GM19043 (cell line): ENCODE results near the gene PRKAR2A.

Experiments
- ATAC-seq: cut with Tn5 transposase; IDR thresholded peaks from one replicate; pipeline ENCODE4 v1.9.1; 2021; ENCODE audit warnings: low read depth; ENCODE audit not compliant: unreplicated experiment

PRKAR2A gene

GRCh38 chr3:48847504-48848423 is at the start of gene PRKAR2A:
PRKAR2A (minus strand) TSS chr3:48847874; CDS start chr3:48847596, 278 bp downstream.
- ATAC-seq = peak; percentile 81

GRCh38 chr3:48896936-48897335 is 49.3 kb upstream of the PRKAR2A start:
- ATAC-seq = no peak

DNA sequence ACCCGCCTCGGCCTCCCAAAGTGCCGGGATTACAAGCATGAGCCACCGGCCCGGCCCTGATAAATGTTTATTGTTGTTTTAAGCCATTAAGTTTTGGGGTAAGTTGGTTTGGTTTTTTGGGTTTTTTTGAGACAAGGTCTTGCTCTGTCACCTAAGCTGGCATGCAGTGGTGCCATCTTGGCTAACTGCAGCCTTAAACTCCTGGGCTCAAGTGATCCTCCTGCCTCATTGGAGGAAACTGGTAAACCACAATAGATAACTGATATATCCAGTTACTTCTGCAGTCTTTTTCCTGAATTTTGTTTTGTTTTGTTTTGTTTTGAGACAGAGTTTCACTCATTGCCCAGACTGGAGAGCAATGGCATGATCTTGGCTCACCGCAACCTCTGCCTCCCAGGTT is 46.8 kb upstream of the PRKAR2A start:
- ATAC-seq = no peak

DNA sequence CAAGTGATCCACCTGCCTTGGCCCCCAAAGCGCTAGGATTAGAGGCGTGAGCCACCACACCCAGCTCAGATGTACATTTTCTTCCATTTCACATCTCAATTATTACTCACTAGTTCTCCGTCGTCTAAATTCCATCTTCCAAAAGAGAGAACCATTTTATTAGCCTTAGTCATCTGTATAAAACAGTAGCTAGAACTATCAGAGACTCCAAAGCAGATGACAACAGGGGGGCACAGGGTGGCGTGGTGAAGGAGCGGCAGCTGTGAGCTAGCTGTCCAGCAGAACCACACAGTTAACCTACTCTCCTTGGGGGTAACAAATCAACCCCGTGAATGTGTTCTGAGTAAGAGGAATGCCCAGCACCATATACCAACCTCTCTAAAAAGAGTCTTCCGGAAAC is 43.9 kb upstream of the PRKAR2A start:
- no peak for ATAC-seq

DNA sequence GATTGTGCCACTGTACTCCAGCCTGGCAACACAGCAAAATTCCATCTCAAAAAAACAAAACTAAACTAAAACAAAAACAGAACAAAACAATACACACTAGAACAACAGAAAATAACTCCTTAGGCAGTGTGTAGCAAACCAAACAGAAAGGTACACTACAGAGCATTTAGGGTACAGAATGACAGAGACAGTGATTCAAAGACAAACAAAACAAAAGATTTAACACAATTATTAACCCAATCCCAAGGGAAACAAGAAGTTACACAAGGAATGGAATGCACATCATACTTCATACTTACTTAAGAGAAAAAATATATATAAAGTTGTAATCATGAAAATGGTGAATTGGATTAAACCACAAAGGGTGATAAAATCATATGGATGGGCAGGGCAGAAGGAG is 38.1 kb upstream of the PRKAR2A start:
- no peak for ATAC-seq

- ATAC-seq = no peak
Observed at GRCh38 chr3:48881652-48882114, 34.0 kb upstream of the PRKAR2A start.

DNA sequence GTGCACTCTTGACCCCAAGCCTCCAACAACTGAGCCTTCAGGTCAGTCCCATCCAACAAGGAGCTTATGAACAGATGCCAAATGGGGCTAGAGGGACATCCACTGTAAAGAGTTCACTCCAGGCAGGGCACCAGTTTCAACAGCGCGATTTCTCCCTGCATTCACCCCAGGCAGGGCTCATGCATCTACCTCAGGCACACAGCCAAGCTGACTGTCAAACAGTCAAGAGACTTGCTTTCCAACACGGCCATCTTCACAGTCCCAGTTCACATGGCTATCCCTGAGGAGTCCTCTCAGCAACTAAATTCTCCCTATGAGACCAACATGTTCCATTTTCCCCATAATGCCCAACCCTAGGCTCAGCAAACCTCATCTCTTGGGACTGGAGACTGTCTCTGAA is 33.3 kb upstream of the PRKAR2A start:
- no peak for ATAC-seq

DNA sequence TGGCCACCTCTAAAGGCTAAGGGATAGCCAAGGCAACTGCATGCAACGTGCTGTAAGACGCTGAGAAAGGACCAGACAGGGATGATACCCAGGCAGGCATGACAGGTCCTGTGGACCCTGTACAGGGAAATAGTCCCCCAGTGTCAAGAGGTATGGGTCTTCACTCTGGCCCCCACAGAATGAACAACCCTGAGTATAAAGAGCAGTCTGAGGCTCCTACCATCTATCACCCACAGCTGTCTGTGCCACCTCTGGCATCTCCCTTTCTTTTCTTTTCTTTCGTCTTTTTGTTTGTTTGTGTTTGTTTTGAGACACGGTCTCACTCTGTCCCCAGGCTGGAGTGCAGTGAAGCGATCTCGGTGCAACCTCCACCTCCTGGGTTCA is 32.3 kb upstream of the PRKAR2A start:
- ATAC-seq = no peak

DNA sequence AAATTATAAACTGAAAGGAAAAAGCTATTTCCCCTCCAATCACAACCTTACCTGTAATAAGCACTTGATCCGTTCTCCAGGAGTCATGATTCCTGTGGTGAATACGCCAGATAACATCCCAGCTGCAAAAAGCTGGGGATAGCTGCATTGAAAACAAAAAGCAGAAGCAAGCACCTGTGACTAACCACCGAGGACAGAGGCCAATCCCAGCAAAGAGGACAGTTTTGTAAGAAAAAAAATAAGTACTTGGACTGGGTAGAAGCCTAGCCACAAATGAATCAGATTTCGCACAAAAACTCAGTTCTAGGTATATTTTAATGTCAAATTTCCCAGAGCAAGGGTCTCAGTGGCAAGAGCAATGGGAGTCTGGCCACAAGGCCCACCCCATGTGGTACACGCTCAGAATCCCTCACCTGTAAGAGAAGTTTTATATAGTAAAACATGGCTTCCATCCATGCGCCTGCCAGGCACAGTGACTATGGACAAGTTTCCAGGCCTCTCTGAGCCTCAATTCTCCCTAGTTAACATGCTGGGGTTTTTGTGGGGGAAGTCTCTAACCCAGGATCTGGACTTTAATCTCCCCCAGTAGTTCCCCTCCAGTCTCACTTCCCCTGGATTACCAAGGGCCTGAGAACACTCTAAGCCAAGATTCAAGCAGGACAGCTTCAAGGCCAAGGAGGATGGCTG is 31.8 kb upstream of the PRKAR2A start:
- no peak for ATAC-seq

DNA sequence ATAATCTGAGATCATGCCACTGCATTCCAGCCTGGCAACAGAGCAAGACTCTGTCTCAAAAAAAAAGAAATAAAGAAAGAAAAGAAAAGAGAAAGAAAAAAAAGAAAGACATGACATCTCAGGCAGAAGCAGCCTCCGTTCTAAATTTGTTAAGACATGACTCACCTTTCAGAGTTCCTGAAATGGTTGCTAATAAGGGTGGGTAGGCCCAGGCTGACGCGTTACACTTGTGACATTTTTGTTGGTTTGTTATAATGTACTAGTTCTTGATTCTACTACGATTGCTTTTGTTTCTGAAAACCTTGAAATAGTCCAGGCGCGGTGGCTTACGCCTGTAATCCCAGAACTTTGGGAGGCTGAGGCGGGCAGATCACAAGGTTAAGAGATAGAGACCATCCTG is 30.0 kb upstream of the PRKAR2A start:
- no peak for ATAC-seq

GRCh38 chr3:48863122-48863521 is 15.4 kb upstream of the PRKAR2A start:
- ATAC-seq = no peak

DNA sequence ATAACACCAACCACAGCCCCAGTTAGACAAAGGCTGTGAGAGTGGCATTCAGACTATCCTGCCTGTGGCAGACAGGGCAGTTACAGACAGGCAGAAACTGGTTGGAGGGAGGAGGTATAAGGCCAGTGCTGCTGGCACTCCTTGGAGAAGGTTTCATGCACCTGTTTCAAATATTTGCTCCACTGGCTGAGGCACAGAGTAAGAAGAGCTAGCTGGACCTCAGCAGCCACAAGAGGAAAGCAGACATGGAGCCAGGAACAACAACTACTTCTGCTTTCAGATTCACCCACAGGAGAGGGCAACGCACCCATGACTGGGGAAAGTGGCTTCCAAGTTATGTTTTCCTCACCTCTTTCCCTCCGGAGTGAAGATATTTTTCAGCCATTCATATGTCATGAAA is 11.5 kb upstream of the PRKAR2A start:
- no peak for ATAC-seq

GRCh38 chr3:48858709-48859108 is 11.0 kb upstream of the PRKAR2A start:
- ATAC-seq = no peak

DNA sequence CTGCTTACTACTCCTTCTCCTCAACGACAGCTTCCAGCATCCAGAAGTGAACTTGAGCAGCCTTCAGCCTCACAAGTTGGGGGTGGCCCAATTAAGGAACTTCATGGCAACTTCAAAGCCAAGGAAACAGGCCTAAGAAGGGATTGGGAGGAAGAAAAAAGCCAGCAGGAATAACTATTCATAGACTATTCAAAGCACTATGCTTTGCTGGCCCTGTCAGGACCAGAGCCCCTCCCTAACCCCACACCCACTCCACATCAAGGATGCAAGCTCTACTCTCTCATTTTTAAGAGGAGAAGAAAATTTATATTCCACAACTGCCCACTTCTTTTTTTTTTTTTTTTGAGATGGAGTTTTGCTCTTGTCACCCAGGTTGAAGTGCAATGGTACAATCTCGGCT is 10.0 kb upstream of the PRKAR2A start:
- ATAC-seq = no peak

- ATAC-seq = no peak
Observed at GRCh38 chr3:48856469-48856868, 8.8 kb upstream of the PRKAR2A start.

DNA sequence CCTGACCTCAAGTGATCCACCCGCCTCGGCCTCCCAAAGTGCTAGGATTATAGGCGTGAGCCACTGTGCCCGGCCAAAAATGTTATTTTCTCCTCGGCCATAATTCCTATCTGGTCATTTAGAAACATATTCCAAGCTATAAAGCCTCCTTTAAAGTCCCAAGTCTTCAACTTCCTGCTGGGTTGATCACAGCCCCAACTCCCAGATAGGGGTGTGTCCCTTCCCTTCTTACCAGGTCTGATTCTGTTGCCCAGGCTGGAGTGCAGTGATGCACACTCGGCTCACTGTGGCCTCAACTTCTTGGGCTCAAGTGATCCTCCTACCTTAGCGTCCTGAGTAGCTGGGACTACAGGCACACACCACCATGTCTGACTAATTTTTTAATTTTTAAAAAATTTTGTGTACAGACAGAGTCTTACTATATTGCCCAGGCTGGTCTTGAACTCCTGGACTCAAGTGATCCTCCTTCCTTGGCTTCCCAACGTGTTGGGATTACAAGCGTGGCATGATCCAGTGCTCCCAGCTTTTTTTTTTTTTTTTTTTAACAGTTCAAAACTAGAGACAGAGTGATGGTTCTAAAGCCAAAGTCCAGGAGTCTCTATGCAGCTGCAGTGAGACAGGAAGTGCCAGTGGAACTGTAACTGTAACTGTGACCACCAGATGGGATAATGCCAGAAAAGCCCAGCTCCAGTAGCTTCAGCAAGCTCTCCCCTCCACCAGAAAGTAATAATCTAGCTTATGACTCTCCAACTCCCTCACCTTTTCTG is 8.2 kb upstream of the PRKAR2A start:
- no peak for ATAC-seq

GRCh38 chr3:48852151-48852550 is 4.5 kb upstream of the PRKAR2A start:
- no peak for ATAC-seq

GRCh38 chr3:48851407-48851806 is 3.7 kb upstream of the PRKAR2A start:
- no peak for ATAC-seq

DNA sequence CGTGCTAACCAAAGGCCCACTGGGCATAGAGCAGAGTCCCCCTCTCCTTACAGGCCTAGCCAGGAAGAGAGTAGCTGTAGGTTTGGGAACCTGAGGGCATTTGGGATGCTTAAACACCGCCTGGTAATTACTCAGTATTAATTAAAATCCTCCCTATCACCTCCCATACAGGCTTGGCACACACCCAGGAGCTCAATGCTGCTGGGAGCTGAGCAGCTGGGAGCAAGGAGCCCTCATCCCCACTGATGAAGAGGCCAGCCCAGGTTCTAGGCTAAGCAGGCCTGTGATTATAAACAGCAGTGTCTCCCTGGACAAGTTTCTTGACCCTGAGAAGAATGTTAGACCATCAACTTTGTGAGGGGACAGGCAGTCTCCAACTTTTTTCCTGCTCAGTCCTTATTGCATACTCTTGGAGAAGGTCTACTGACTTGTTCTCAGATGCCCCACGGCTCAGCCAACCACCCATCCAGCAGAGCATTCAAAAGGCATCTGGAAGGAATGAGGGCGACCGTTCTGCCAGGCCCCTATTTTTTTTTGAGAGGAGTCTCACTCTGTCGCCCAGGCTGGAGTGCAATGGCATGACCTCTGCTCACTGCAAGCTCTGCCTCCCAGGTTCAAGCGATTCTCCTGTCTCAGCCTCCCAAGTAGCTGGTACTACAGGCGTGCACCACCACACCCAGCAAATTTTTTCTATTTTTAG is 1.3 kb upstream of the PRKAR2A start:
- ATAC-seq = no peak

GRCh38 chr3:48847053-48847503 is 596 bp downstream of the PRKAR2A start:
- peak; percentile 21 for ATAC-seq
